HK-2 (cell line): ENCODE data around the gene TP53BP2.
"Not testable (repeated sequence)": the region's sequence is repeated elsewhere in the genome, so short reads cannot be mapped to it uniquely, and the experiment has no call there.

Experiments
- DNase-seq: peaks from one replicate; pipeline ENCODE4 v3.0.0-alpha.2; 2018; ENCODE audit not compliant: unreplicated experiment

Gene TP53BP2

GRCh38 chr1:223742856-223743517 lies 102.8 kb downstream of the TP53BP2 start:
- no peak for DNase-seq

GRCh38 chr1:223741861-223742260 lies 103.9 kb downstream of the TP53BP2 start:
- DNase-seq = no peak

GRCh38 chr1:223740038-223740736 lies 105.6 kb downstream of the TP53BP2 start:
- DNase-seq = not testable (repeated sequence)

- DNase-seq = no peak
These were observed 106.2 kb downstream of the TP53BP2 start for GRCh38 chr1:223739366-223740037.

GRCh38 chr1:223738465-223739365 lies 107.0 kb downstream of the TP53BP2 start:
- DNase-seq = no peak

- no peak for DNase-seq
These were observed 108.4 kb downstream of the TP53BP2 start for GRCh38 chr1:223737342-223737741.

GRCh38 chr1:223736638-223737037 lies 109.1 kb downstream of the TP53BP2 start:
- not testable (repeated sequence) for DNase-seq

GRCh38 chr1:223733898-223734852 lies 111.6 kb downstream of the TP53BP2 start:
- no peak for DNase-seq

GRCh38 chr1:223732993-223733798 lies 112.6 kb downstream of the TP53BP2 start:
- no peak for DNase-seq

GRCh38 chr1:223731133-223731770 lies 114.5 kb downstream of the TP53BP2 start:
- DNase-seq = no peak

- no peak for DNase-seq
These were observed 115.1 kb downstream of the TP53BP2 start for GRCh38 chr1:223730479-223731132.

GRCh38 chr1:223729906-223730305 lies 115.8 kb downstream of the TP53BP2 start:
- no peak for DNase-seq
